Measurements from ENCODE around the gene ACSS2.

ACSS2 gene

GRCh38 chr20:34871320-34871926, 5.0 kb upstream of the ACSS2 start:
- TF ChIP-seq SP1 (IDR thresholded peaks at IDR 0.05): no peak
- TF ChIP-seq ELF4 (IDR thresholded peaks at IDR 0.05): no peak
- TF ChIP-seq TARDBP (IDR thresholded peaks at IDR 0.05): no peak
- no peak for TF ChIP-seq FOXK2 (IDR thresholded peaks at IDR 0.05)
- TF ChIP-seq LEF1 (IDR thresholded peaks at IDR 0.05; ENCODE audit: borderline replicate concordance): no peak
- no peak for DNase-seq (ENCODE audit: extremely low spot score)
- CTCF ChIA-PET: interaction anchor here (1.0 kb wide), 1 partner anchor 35 kb away, joined by 4 read pairs; no protein-coding TSS in a partner anchor
- POLR2A ChIA-PET: no interaction called here

DNA sequence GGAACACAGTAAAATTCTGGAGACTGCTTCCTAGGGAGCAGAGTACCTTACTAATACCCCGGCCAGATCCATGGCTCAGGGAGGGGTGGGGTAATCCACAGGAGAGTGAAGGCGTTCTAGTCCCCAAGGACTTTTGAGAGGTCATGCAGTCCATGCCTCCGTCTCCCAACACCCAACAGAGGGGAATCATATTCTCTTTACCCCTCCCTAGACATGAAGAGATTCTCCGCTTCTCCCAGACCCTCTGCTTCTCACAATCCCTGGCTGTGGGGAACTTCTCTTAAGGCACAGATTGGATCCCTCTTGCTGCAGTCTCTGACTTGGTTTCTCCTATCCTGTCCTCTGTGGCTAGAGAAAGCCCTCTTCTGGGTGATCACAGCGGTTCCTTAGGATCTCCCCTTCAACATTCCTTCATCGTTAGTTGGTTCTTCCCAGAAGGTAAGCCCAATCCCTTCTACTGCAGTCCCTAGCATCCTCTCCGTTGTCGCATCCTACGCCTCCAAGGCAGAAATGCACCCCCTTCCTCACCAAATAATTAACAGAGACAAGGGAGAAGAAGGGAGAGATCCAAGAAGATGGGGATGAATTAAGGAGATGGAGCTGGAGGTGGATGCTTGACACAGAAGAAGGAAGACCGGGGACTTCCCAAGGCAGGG, 4.3 kb upstream of the ACSS2 start:
- TF ChIP-seq BHLHE40 (IDR thresholded peaks at IDR 0.05; ENCODE audit: borderline replicate concordance): no peak
- no peak for DNase-seq (ENCODE audit: extremely low spot score)
- CTCF ChIA-PET: interaction anchor here (1.0 to 1.1 kb wide), 2 partner anchors 36 to 100 kb away, joined by 3 to 4 read pairs; no protein-coding TSS in a partner anchor
- POLR2A ChIA-PET: interaction anchor here (1.3 kb wide), 1 partner anchor 84 kb away, joined by 4 read pairs; the partner anchor contains the start of genes GSS and MYH7B

- ChIA-PET POLR2A (interaction anchor here (1.3 kb wide), 1 partner anchor 83 kb away, joined by 4 read pairs; the partner anchor contains the start of genes GSS and MYH7B), CTCF (interaction anchor here (1.0 to 1.1 kb wide), 2 partner anchors 36 to 99 kb away, joined by 3 to 4 read pairs; no protein-coding TSS in a partner anchor)
- TF ChIP-seq TARDBP (IDR thresholded peaks at IDR 0.05): no peak
- no peak for TF ChIP-seq SUZ12 (IDR thresholded peaks at IDR 0.05)
- no peak for TF ChIP-seq ELF4 (IDR thresholded peaks at IDR 0.05)
- peak; percentile 50 for TF ChIP-seq PKNOX1 (IDR thresholded peaks at IDR 0.05)
- TF ChIP-seq FOXA1 (IDR thresholded peaks at IDR 0.05): no peak
- TF ChIP-seq L3MBTL2 (conservative IDR thresholded peaks at IDR 0.05): peak; percentile 62
- no peak for TF ChIP-seq HDGF (IDR thresholded peaks at IDR 0.05; ENCODE audit: borderline replicate concordance)
- TF ChIP-seq SP1 (IDR thresholded peaks at IDR 0.05): no peak
- no peak for TF ChIP-seq ZNF384 (IDR thresholded peaks at IDR 0.05)
- no peak for TF ChIP-seq FOXK2 (IDR thresholded peaks at IDR 0.05)
- no peak for TF ChIP-seq CTBP1 (IDR thresholded peaks at IDR 0.05; ENCODE audit: borderline replicate concordance)
- no peak for TF ChIP-seq BHLHE40 (IDR thresholded peaks at IDR 0.05; ENCODE audit: borderline replicate concordance)
- no peak for TF ChIP-seq FOXM1 (IDR thresholded peaks at IDR 0.05; ENCODE audit: borderline replicate concordance)
- peak; percentile 86 for DNase-seq (ENCODE audit: extremely low spot score)
These were observed 3.7 kb upstream of the ACSS2 start, which contains the start of gene GGT7 for GRCh38 chr20:34872622-34873224. TSS of gene GGT7 (minus strand) at chr20:34872856. CDS start at chr20:34872815, 41 bp downstream.

DNA sequence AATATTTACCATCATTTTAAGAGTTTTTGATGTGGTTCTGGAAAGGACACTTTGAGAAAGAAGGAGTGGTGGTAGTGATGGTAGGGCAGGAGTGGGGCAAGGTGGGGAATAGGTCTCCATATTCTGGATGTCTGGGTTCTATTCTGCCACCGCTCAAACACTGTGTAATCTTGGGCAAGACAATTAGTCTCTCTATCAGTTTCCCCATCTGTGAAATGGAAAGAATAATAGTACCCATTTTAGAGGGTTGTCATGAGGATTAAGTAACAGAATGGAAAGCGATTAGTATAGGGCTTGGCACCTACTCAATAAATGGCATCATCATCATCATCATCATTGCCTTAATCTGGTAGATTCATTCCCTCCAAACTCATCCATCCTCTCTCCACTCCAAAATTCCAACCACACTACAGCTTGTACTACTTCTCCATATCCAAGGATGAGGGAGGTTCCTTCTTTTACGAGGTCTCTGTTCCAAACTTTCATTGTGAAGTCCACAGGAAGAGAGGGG, 2.8 kb upstream of the ACSS2 start:
- POLR2A ChIA-PET: interaction anchor here (1.0 to 1.1 kb wide), 2 partner anchors 49 to 82 kb away, joined by 4 to 7 read pairs; partner anchors contain the start of genes GSS, MYH7B and NCOA6
- TF ChIP-seq BHLHE40 (IDR thresholded peaks at IDR 0.05; ENCODE audit: borderline replicate concordance): no peak
- TF ChIP-seq LEF1 (IDR thresholded peaks at IDR 0.05; ENCODE audit: borderline replicate concordance): no peak
- no peak for TF ChIP-seq TARDBP (IDR thresholded peaks at IDR 0.05)
- TF ChIP-seq SP1 (IDR thresholded peaks at IDR 0.05): no peak
- TF ChIP-seq HDGF (IDR thresholded peaks at IDR 0.05; ENCODE audit: borderline replicate concordance): no peak
- no peak for TF ChIP-seq FOXA1 (IDR thresholded peaks at IDR 0.05)
- no peak for TF ChIP-seq SUZ12 (IDR thresholded peaks at IDR 0.05)
- TF ChIP-seq ZNF384 (IDR thresholded peaks at IDR 0.05): no peak
- no peak for TF ChIP-seq L3MBTL2 (conservative IDR thresholded peaks at IDR 0.05)
- TF ChIP-seq FOXM1 (IDR thresholded peaks at IDR 0.05; ENCODE audit: borderline replicate concordance): no peak
- DNase-seq (ENCODE audit: extremely low spot score): no peak
- CTCF ChIA-PET: interaction anchor here (0.7 to 1.5 kb wide), 6 partner anchors 8 to 127 kb away, joined by 3 read pairs; partner anchors contain the start of genes GSS and MYH7B

DNA sequence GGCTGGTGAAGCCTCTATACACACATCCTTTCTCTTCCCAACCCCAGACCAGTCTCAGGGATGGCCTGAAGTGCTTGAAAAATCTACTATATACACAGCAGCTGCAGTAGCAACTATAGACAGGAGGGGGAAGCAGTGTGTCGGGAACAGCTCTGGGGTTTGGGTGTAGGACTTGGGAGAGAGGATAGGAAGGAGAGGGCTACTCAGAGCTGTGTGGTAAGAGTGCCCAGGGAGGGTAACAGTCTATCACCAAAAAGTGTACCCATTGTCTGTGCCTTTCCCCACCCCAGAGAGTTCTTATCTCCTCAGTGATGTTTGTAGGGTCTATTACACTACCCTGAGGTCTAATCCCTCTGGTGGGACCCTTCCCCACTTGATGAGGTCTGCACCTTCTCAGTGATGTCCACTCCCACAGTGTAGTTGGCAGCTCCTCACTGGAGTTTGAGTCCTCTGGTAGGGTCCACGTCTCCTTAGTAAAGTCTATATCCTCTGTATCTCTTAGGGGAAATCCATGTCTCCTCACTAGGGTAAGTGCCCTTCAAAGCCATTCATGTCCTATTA, 2.2 kb upstream of the ACSS2 start:
- DNase-seq (ENCODE audit: extremely low spot score): peak; percentile 74
- TF ChIP-seq ZNF384 (IDR thresholded peaks at IDR 0.05): no peak
- no peak for TF ChIP-seq PKNOX1 (IDR thresholded peaks at IDR 0.05)
- TF ChIP-seq TARDBP (IDR thresholded peaks at IDR 0.05): no peak
- no peak for TF ChIP-seq FOXA1 (IDR thresholded peaks at IDR 0.05)
- TF ChIP-seq NFRKB (IDR thresholded peaks at IDR 0.05): no peak
- no peak for TF ChIP-seq SP1 (IDR thresholded peaks at IDR 0.05)
- TF ChIP-seq FOXM1 (IDR thresholded peaks at IDR 0.05; ENCODE audit: borderline replicate concordance): no peak
- TF ChIP-seq LEF1 (IDR thresholded peaks at IDR 0.05; ENCODE audit: borderline replicate concordance): no peak
- TF ChIP-seq HDGF (IDR thresholded peaks at IDR 0.05; ENCODE audit: borderline replicate concordance): no peak
- no peak for TF ChIP-seq BHLHE40 (IDR thresholded peaks at IDR 0.05; ENCODE audit: borderline replicate concordance)
- no peak for TF ChIP-seq FOXK2 (IDR thresholded peaks at IDR 0.05)
- TF ChIP-seq L3MBTL2 (conservative IDR thresholded peaks at IDR 0.05): no peak
- no peak for TF ChIP-seq SUZ12 (IDR thresholded peaks at IDR 0.05)
- no peak for TF ChIP-seq ELF4 (IDR thresholded peaks at IDR 0.05)
- POLR2A ChIA-PET: interaction anchor here (1.0 to 1.1 kb wide), 2 partner anchors 49 to 82 kb away, joined by 4 to 7 read pairs; partner anchors contain the start of genes GSS, MYH7B and NCOA6
- CTCF ChIA-PET: interaction anchor here (0.5 to 1.5 kb wide), 8 partner anchors 9 to 1799 kb away, joined by 3 read pairs; partner anchors contain the start of genes GSS and MYH7B

Data from HEK293T (cell line).